Measurements from ENCODE around the gene CHRDL2. TPM values are rescaled to one million over a fixed set of nuclear protein-coding genes. Genes with fewer than 3 reads are reported as not detected.
"Not testable (repeated sequence)": the region's sequence is repeated elsewhere in the genome, so short reads cannot be mapped to it uniquely, and the experiment has no call there.

CHRDL2 gene
- total and polyA plus RNA-seq, 3 donors from 2014 or later = 3.5 to 12.0 (median 5.3) TPM

DNA sequence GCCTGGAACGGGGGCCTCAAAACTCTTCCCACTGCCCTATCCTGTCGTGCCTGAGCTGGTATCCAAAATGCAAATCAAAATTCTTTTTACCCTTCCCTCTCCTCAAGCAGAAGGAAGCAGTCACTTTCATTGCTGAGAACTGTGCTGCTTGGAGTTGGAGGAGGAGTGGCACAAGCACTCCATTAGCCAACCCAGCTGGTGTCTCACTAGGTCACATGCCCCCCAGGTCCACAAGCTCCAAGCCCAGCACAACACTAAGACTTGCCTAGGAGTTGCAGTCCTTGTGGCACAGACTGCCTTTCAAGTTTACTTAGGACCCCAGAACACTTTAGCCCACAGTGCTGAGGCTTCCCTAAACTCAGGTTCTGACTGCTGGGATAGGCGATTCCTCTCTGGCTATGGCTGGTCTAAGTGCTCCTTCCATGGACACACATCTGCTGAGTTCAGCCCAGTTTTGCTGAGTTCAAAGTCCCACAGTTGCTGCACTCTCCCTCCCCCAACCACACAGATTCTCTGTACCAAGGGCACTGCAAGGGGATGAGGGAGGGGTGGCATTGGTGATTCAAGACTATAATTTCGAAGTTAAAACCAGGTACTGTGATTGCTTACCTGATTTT, 68.6 kb downstream of the CHRDL2 start:
- H3K4me1 ChIP-seq = no peaks in the 10 kb centered on the region
- intact Hi-C loops (cut with DNase I; ENCODE audit: low total_unique reads) = no loop called here
- no peak overlapping the region for H3K4me3 ChIP-seq
- H3K36me3 ChIP-seq (ENCODE audit: low read depth, missing control alignments) = no peaks in the 10 kb centered on the region
- TF ChIP-seq POLR2A (IDR thresholded peaks at IDR 0.05) = no peak
- TF ChIP-seq, protein P1, sequence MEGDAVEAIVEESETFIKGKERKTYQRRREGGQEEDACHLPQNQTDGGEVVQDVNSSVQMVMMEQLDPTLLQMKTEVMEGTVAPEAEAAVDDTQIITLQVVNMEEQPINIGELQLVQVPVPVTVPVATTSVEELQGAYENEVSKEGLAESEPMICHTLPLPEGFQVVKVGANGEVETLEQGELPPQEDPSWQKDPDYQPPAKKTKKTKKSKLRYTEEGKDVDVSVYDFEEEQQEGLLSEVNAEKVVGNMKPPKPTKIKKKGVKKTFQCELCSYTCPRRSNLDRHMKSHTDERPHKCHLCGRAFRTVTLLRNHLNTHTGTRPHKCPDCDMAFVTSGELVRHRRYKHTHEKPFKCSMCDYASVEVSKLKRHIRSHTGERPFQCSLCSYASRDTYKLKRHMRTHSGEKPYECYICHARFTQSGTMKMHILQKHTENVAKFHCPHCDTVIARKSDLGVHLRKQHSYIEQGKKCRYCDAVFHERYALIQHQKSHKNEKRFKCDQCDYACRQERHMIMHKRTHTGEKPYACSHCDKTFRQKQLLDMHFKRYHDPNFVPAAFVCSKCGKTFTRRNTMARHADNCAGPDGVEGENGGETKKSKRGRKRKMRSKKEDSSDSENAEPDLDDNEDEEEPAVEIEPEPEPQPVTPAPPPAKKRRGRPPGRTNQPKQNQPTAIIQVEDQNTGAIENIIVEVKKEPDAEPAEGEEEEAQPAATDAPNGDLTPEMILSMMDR (IDR thresholded peaks at IDR 0.05) = no peak
- H3K27me3 ChIP-seq = no peaks in the 10 kb centered on the region
- DNase-seq = no peak
- H3K9me3 ChIP-seq = no peaks in the 10 kb centered on the region
- no peak overlapping the region for H3K27ac ChIP-seq
- WGBS, 2 donors = 93 to 96% methylated on average over 3 to 4 of the region's 4 CpGs

GRCh38 chr11:74659124-74659523, 72.1 kb downstream of the CHRDL2 start:
- intact Hi-C loops (cut with DNase I; ENCODE audit: low total_unique reads); H3K27me3 ChIP-seq; H3K4me3 ChIP-seq; H3K27ac ChIP-seq; H3K9me3 ChIP-seq; DNase-seq; H3K4me1 ChIP-seq; H3K36me3 ChIP-seq (ENCODE audit: low read depth, missing control alignments): not testable (repeated sequence)
- 59 to 100% methylated on average over 2 to 3 of the region's 4 CpGs for WGBS, 2 donors

- WGBS, 2 donors = 91 to 95% methylated on average over 5 of the region's 5 CpGs
- Histone ChIP-seq H3K27me3 (no peaks in the 10 kb centered on the region), H3K4me3 (no peak overlapping the region), H3K36me3 (ENCODE audit: low read depth, missing control alignments) (no peaks in the 10 kb centered on the region), H3K27ac (no peak overlapping the region), H3K9me3 (no peaks in the 10 kb centered on the region), H3K4me1 (no peaks in the 10 kb centered on the region)
- intact Hi-C loops (cut with DNase I; ENCODE audit: low total_unique reads) = no loop called here
- TF ChIP-seq, protein P1 (IDR thresholded peaks at IDR 0.05) = no peak
- no peak for TF ChIP-seq POLR2A (IDR thresholded peaks at IDR 0.05)
- DNase-seq = no peak
Observed at GRCh38 chr11:74654976-74655375, 76.2 kb downstream of the CHRDL2 start.

DNA sequence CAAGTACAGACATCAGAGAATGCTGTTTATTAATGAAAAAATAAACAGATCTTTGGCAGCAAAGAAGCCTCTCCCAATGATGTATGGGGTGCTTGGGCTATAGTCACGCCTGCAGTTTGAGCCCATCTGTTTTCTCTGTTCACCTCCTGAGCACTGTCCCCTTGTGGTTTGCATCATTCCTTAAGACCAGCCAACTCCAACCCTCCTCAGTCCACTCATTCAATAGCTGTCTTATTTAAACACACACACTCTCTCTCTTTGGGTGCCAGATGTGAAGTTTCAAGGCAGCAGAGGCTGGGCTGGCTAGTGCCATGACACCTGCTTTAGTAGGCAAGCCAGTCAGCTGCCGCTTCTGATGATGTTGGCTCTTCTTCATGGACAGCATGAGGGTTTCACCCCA, 80.7 kb downstream of the CHRDL2 start:
- DNase-seq = no peak
- H3K4me3 ChIP-seq = no peak overlapping the region
- H3K36me3 ChIP-seq (ENCODE audit: low read depth, missing control alignments) = no peaks in the 10 kb centered on the region
- H3K9me3 ChIP-seq = no peaks in the 10 kb centered on the region
- intact Hi-C loops (cut with DNase I; ENCODE audit: low total_unique reads) = no loop called here
- 93 to 100% methylated on average over 2 of the region's 2 CpGs for WGBS, 2 donors
- H3K27me3 ChIP-seq = no peaks in the 10 kb centered on the region
- TF ChIP-seq POLR2A (IDR thresholded peaks at IDR 0.05) = no peak
- TF ChIP-seq, protein P1 (IDR thresholded peaks at IDR 0.05) = no peak
- H3K27ac ChIP-seq = no peak overlapping the region
- H3K4me1 ChIP-seq = no peaks in the 10 kb centered on the region

GRCh38 chr11:74648894-74649293, 82.3 kb downstream of the CHRDL2 start:
- Histone ChIP-seq H3K4me1 (no peaks in the 10 kb centered on the region), H3K27ac (no peak overlapping the region), H3K36me3 (ENCODE audit: low read depth, missing control alignments) (no peaks in the 10 kb centered on the region), H3K4me3 (no peak overlapping the region), H3K27me3 (no peaks in the 10 kb centered on the region), H3K9me3 (no peaks in the 10 kb centered on the region)
- WGBS, 2 donors = 85 to 93% methylated on average over 4 of the region's 4 CpGs
- DNase-seq = no peak
- TF ChIP-seq POLR2A (IDR thresholded peaks at IDR 0.05) = no peak
- TF ChIP-seq, protein P1 (IDR thresholded peaks at IDR 0.05) = no peak
- intact Hi-C loops (cut with DNase I; ENCODE audit: low total_unique reads) = no loop called here

Measured in testis (tissue), 3 donors.